ENCODE data around the gene KRTAP2-1. TPM values are rescaled to one million over a fixed set of nuclear protein-coding genes. Genes with fewer than 3 reads are reported as not detected.

Gene KRTAP2-1
- total and polyA plus RNA-seq, 7 experiments from 2014 or later: not detected

DNA sequence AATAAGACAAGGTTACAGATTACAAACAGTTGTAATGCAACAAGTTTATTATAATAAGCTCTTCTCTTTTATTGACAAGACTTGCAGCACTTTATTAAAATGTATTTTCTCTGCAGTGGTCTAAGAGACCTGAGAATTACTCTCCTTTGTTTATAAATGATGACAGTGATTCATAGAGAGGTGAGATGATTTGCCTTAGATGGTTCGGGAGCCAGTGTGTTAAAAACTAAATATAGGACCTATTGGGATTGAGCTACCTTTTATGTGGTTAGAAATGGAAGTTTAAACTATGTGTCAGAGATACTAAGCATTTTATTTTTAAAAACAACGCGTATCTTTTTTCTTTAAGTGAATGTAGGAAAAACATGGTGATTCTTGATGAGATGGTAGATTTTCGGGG is 50.3 kb downstream of the KRTAP2-1 start:
- ATAC-seq (no peak), DNase-seq (no peak)
- intact Hi-C loops (cut with micrococcal nuclease): no loop called here
- no peak overlapping the region for H3K27ac Mint-ChIP-seq
- Histone ChIP-seq H3K9me3 (ENCODE audit: control insufficient read depth in 2 of 3, low read length in 3 of 3) (no peaks in the 10 kb centered on the region), H3K36me3 (ENCODE audit: control insufficient read depth in 2 of 3, insufficient read depth in 3 of 3, low read length in 3 of 3) (no peaks in the 10 kb centered on the region), H3K27me3 (ENCODE audit: control insufficient read depth in 2 of 2, insufficient read depth in 2 of 2, low read length in 2 of 2) (peaks cover 0 to 4% of the 10 kb centered on the region in 2 donors), H3K4me1 (ENCODE audit: control insufficient read depth in 2 of 2, insufficient read depth in 2 of 2, low read length in 2 of 2) (no peaks in the 10 kb centered on the region), H3K4me3 (ENCODE audit: low read length) (no peak overlapping the region), H3K27ac (ENCODE audit: low read depth, low read length) (no peak overlapping the region)
- H3K27me3 Mint-ChIP-seq: peaks cover 25 to 58% (median 51%) of the 10 kb centered on the region in 5 donors
- no peaks in the 10 kb centered on the region for H3K4me1 Mint-ChIP-seq
- peaks cover 0 to 6% (median 0%) of the 10 kb centered on the region in 5 donors for H3K36me3 Mint-ChIP-seq
- CTCF ChIA-PET: no interaction called here
- POLR2A ChIA-PET: no interaction called here
- H3K9me3 Mint-ChIP-seq: peaks cover 0 to 1% (median 0%) of the 10 kb centered on the region in 11 donors
- no peak overlapping the region for H3K4me3 Mint-ChIP-seq

Other genes with a start within 250 kb of the KRTAP2-1 start
Only the 30 nearest of the 37 such genes appear.
- gene KRT12, start 180.1 kb downstream of the KRTAP2-1 start, total RNA-seq: not detected
- not detected for gene KRT12, start 180.1 kb downstream of the KRTAP2-1 start, polyA plus RNA-seq
- gene KRT20, start 162.1 kb downstream of the KRTAP2-1 start, total RNA-seq: not detected
- gene KRT20, start 162.1 kb downstream of the KRTAP2-1 start, polyA plus RNA-seq: not detected
- gene KRT23, start 109.7 kb downstream of the KRTAP2-1 start, total RNA-seq: under 1 TPM in 1 of 5 experiments, not detected in 4; 0.83 TPM
- not detected for gene KRT23, start 109.7 kb downstream of the KRTAP2-1 start, polyA plus RNA-seq
- not detected for gene KRT39, start 80.4 kb downstream of the KRTAP2-1 start, total RNA-seq
- not detected for gene KRT39, start 80.4 kb downstream of the KRTAP2-1 start, polyA plus RNA-seq
- not detected for gene KRT40, start 63.0 kb downstream of the KRTAP2-1 start, total RNA-seq
- not detected for gene KRT40, start 63.0 kb downstream of the KRTAP2-1 start, polyA plus RNA-seq
- gene KRTAP3-3, start 53.2 kb downstream of the KRTAP2-1 start, total RNA-seq: not detected
- not detected for gene KRTAP3-3, start 53.2 kb downstream of the KRTAP2-1 start, polyA plus RNA-seq
- not detected for gene KRTAP3-2, start 47.4 kb downstream of the KRTAP2-1 start, total RNA-seq
- not detected for gene KRTAP3-2, start 47.4 kb downstream of the KRTAP2-1 start, polyA plus RNA-seq
- gene KRTAP3-1, start 38.2 kb downstream of the KRTAP2-1 start, total RNA-seq: not detected
- gene KRTAP3-1, start 38.2 kb downstream of the KRTAP2-1 start, polyA plus RNA-seq: not detected
- gene KRTAP1-5, start 20.1 kb downstream of the KRTAP2-1 start, total RNA-seq: not detected
- not detected for gene KRTAP1-5, start 20.1 kb downstream of the KRTAP2-1 start, polyA plus RNA-seq
- not detected for gene KRTAP1-4, start 17.1 kb downstream of the KRTAP2-1 start, total RNA-seq
- gene KRTAP1-4, start 17.1 kb downstream of the KRTAP2-1 start, polyA plus RNA-seq: not detected
- not detected for gene KRTAP1-3, start 12.4 kb downstream of the KRTAP2-1 start, total RNA-seq
- gene KRTAP1-3, start 12.4 kb downstream of the KRTAP2-1 start, polyA plus RNA-seq: not detected
- gene KRTAP1-1, start 5.9 kb downstream of the KRTAP2-1 start, total RNA-seq: not detected
- gene KRTAP1-1, start 5.9 kb downstream of the KRTAP2-1 start, polyA plus RNA-seq: not detected
- not detected for gene KRTAP2-2, start 7.9 kb upstream of the KRTAP2-1 start, total RNA-seq
- not detected for gene KRTAP2-2, start 7.9 kb upstream of the KRTAP2-1 start, polyA plus RNA-seq
- not detected for gene KRTAP2-3, start 12.8 kb upstream of the KRTAP2-1 start, total RNA-seq
- gene KRTAP2-3, start 12.8 kb upstream of the KRTAP2-1 start, polyA plus RNA-seq: not detected
- gene KRTAP2-4, start 18.6 kb upstream of the KRTAP2-1 start, total RNA-seq: not detected
- gene KRTAP2-4, start 18.6 kb upstream of the KRTAP2-1 start, polyA plus RNA-seq: not detected
- gene KRTAP4-7, start 36.8 kb upstream of the KRTAP2-1 start, total RNA-seq: not detected
- not detected for gene KRTAP4-7, start 36.8 kb upstream of the KRTAP2-1 start, polyA plus RNA-seq
- gene KRTAP4-8, start 50.8 kb upstream of the KRTAP2-1 start, total RNA-seq: not detected
- not detected for gene KRTAP4-8, start 50.8 kb upstream of the KRTAP2-1 start, polyA plus RNA-seq
- gene KRTAP4-16, start 54.9 kb upstream of the KRTAP2-1 start, total RNA-seq: not detected
- not detected for gene KRTAP4-16, start 54.9 kb upstream of the KRTAP2-1 start, polyA plus RNA-seq
- gene KRTAP4-9, start 58.1 kb upstream of the KRTAP2-1 start, total RNA-seq: not detected
- not detected for gene KRTAP4-9, start 58.1 kb upstream of the KRTAP2-1 start, polyA plus RNA-seq
- not detected for gene KRTAP4-11, start 71.1 kb upstream of the KRTAP2-1 start, total RNA-seq
- not detected for gene KRTAP4-11, start 71.1 kb upstream of the KRTAP2-1 start, polyA plus RNA-seq
- gene KRTAP4-12, start 76.9 kb upstream of the KRTAP2-1 start, total RNA-seq: not detected
- not detected for gene KRTAP4-12, start 76.9 kb upstream of the KRTAP2-1 start, polyA plus RNA-seq
- not detected for gene KRTAP4-6, start 93.2 kb upstream of the KRTAP2-1 start, total RNA-seq
- gene KRTAP4-6, start 93.2 kb upstream of the KRTAP2-1 start, polyA plus RNA-seq: not detected
- gene KRTAP4-5, start 102.5 kb upstream of the KRTAP2-1 start, total RNA-seq: not detected
- gene KRTAP4-5, start 102.5 kb upstream of the KRTAP2-1 start, polyA plus RNA-seq: not detected
- gene KRTAP4-4, start 113.4 kb upstream of the KRTAP2-1 start, total RNA-seq: not detected
- gene KRTAP4-4, start 113.4 kb upstream of the KRTAP2-1 start, polyA plus RNA-seq: not detected
- gene KRTAP4-3, start 120.9 kb upstream of the KRTAP2-1 start, total RNA-seq: not detected
- gene KRTAP4-3, start 120.9 kb upstream of the KRTAP2-1 start, polyA plus RNA-seq: not detected
- not detected for gene KRTAP4-2, start 130.9 kb upstream of the KRTAP2-1 start, total RNA-seq
- not detected for gene KRTAP4-2, start 130.9 kb upstream of the KRTAP2-1 start, polyA plus RNA-seq
- gene KRTAP4-1, start 137.6 kb upstream of the KRTAP2-1 start, total RNA-seq: not detected
- gene KRTAP4-1, start 137.6 kb upstream of the KRTAP2-1 start, polyA plus RNA-seq: not detected
- not detected for gene KRTAP9-1, start 142.6 kb upstream of the KRTAP2-1 start, total RNA-seq
- gene KRTAP9-1, start 142.6 kb upstream of the KRTAP2-1 start, polyA plus RNA-seq: not detected
- gene KRTAP9-2, start 179.3 kb upstream of the KRTAP2-1 start, total RNA-seq: not detected
- gene KRTAP9-2, start 179.3 kb upstream of the KRTAP2-1 start, polyA plus RNA-seq: not detected
- gene KRTAP9-3, start 185.1 kb upstream of the KRTAP2-1 start, total RNA-seq: not detected
- gene KRTAP9-3, start 185.1 kb upstream of the KRTAP2-1 start, polyA plus RNA-seq: not detected